Central memory CD8-positive, alpha-beta T cell (primary cell): ENCODE measurements around the gene TOLLIP.
"Not testable (repeated sequence)": the region's sequence is repeated elsewhere in the genome, so short reads cannot be mapped to it uniquely, and the experiment has no call there.

ENCODE experiments used
- ATAC-seq: fragments of 150-1000 bp; cut with Tn5 transposase; replicated peaks from 2 replicates; pipeline ENCODE4 v1.10.0; 2022; ENCODE audit warnings: mild to moderate bottlenecking, moderate FRiP score, moderate number of reproducible peaks; ENCODE audit not compliant: poor library complexity, severe bottlenecking; ENCODE audit errors: extremely low read depth
- DNase-seq, 2 donors: peaks; one replicate each; pipeline ENCODE4 v3.0.0; 2021; ENCODE audit warnings: low spot score in 2 of 2
- H3K27ac Mint-ChIP-seq: one replicate; pipeline ENCODE4 v1.8.0; 2022; ENCODE audit warnings: low read depth, mild to moderate bottlenecking, moderate library complexity, mixed read lengths
- H3K27me3 Mint-ChIP-seq: one replicate; pipeline ENCODE4 v1.8.0; 2022; ENCODE audit warnings: mixed read lengths
- H3K36me3 Mint-ChIP-seq: one replicate; pipeline ENCODE4 v1.8.0; 2022; ENCODE audit warnings: mild to moderate bottlenecking, moderate library complexity, mixed read lengths; ENCODE audit not compliant: insufficient read depth
- H3K4me1 Mint-ChIP-seq: one replicate; pipeline ENCODE4 v1.8.0; 2022; ENCODE audit warnings: mixed read lengths
- H3K4me3 Mint-ChIP-seq: one replicate; pipeline ENCODE4 v1.8.0; 2022; ENCODE audit warnings: mild to moderate bottlenecking, moderate library complexity, mixed read lengths
- H3K9me3 Mint-ChIP-seq: one replicate; pipeline ENCODE4 v1.8.0; 2022; ENCODE audit warnings: mixed read lengths

The TOLLIP gene

DNA sequence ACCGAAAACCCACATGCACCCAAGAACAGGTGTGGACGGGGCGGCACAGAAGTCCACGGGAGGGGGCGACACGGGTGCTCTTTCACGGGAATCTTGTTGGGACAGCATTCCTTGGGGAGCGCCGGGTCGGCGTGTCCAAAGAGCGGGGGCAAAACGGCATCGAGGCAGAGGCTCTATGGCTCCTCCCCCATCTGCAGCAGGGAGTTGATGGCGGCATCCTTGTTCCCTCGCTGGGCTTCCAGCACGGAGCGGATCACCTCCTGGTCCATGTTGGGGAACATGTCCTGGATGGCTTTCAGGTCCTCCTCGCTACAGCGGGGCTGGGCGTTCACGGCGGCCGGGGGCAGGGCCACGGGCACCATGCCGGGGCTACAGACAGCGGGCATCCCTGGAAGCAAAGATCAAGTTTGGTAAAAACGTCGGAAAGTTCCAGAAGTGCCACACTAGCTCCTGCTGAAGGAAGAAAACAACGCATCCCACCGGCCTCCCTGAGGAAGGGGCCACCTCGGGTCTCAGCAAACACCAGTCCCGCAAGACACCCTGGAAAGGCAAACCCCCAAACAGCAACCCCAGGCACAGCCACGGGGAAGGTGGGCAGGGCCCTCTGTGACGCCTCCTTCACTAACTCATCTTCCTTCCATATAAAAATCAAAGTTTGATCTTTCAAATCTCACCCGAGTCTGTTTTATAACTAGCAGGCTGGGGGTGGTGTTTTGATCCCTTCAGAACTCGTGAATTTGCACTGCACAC, 32.4 kb downstream of the TOLLIP start:
- Mint-ChIP-seq H3K4me3 (no peak overlapping the region), H3K9me3 (no peaks in the 10 kb centered on the region), H3K27ac (peak overlapping the region; percentile 20), H3K4me1 (peaks cover 5% of the 10 kb centered on the region), H3K27me3 (no peaks in the 10 kb centered on the region), H3K36me3 (peaks cover 11% of the 10 kb centered on the region)
- DNase-seq (no peak), ATAC-seq (no peak)

DNA sequence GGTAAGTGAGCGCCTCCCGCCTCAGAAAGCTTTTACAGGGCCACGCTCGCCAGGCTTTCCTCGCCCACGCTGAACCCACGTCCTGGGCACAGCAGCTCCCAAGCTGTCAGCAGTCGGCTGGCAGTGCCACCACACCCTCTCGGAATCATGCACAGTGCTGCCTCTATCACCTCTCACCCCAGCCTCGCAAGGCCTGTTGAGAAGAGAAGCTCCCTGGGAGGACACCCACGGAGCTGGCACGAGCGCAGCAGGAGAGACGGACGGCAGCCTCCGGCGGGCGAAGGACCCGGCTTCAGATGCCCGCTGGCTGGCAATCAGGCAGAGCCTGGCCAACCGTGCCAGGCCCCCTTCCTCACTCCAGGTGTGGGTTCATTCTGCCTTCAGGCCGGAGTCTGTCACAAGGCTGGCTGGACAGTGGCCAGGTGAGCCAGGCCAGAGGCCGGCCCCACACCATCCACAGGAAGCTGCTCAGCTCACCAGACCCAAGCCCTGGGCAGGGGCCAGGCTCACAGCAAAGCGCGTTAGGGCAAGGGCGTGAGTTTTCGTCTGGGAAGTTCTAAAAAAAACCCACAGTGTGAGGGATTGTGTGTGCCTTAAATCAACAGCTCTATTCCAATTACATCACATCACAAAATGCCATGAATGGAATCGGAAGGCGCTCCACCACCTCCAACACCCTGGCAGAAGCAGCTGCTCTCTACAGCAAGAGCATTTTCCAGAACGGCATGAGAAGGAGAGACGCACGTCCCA, 33.2 kb downstream of the TOLLIP start:
- no peaks in the 10 kb centered on the region for H3K9me3 Mint-ChIP-seq
- H3K36me3 Mint-ChIP-seq: peaks cover 9% of the 10 kb centered on the region

DNA sequence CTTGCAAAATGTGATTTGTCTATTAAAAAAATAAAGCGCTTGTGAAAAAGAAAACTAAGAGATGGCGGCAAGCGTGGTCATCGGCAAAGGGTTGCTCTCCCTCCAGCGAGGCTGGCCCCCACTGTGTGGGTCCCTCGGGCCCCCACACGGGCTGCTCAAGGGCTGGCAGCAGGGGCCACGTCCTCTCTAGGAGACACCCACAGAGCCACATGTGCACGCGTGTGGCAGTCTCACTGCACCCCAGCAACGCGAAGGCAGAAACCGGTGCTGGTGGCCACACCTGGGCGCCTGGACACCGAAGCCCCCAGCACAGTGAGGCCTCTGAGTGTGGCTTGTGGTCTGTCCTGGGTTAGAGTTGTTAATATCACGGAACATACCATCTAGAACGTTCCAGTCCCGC, 34.4 kb downstream of the TOLLIP start:
- Mint-ChIP-seq H3K4me3 (no peak overlapping the region), H3K27ac (no peak overlapping the region), H3K9me3 (no peaks in the 10 kb centered on the region), H3K36me3 (peaks cover 6% of the 10 kb centered on the region), H3K27me3 (no peaks in the 10 kb centered on the region), H3K4me1 (peaks cover 5% of the 10 kb centered on the region)
- ATAC-seq (no peak), DNase-seq (no peak)

More for the DNA sequence above, 33.2 kb downstream of the TOLLIP start:
- Mint-ChIP-seq H3K4me3 (no peak overlapping the region), H3K27ac (no peak overlapping the region), H3K4me1 (peaks cover 5% of the 10 kb centered on the region), H3K27me3 (no peaks in the 10 kb centered on the region)
- DNase-seq (no peak), ATAC-seq (no peak)

DNA sequence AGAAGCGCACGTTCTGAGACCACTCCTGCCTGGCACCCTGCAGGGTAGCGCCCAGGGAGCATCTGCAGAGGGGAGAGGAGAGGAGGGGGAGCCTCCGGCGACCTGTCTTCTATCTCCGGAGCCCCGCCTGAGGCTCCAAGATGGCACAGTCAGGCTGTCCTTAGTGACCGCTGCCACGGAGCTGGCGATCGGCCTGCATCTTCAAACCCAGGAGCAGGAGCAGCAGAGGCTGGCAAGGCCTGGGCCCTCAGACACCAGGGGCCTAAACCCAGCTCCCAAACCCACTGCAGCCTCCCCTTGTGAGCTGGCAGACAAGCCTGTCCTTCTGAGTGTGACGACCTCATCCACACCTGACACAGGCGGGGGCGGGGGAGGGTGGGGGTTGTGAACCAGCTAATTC, 34.9 kb downstream of the TOLLIP start:
- ATAC-seq: no peak
- Mint-ChIP-seq H3K4me3 (no peak overlapping the region), H3K27ac (no peak overlapping the region), H3K4me1 (peaks cover 5% of the 10 kb centered on the region), H3K36me3 (peaks cover 6% of the 10 kb centered on the region), H3K9me3 (no peaks in the 10 kb centered on the region), H3K27me3 (no peaks in the 10 kb centered on the region)
- DNase-seq: no peak

DNA sequence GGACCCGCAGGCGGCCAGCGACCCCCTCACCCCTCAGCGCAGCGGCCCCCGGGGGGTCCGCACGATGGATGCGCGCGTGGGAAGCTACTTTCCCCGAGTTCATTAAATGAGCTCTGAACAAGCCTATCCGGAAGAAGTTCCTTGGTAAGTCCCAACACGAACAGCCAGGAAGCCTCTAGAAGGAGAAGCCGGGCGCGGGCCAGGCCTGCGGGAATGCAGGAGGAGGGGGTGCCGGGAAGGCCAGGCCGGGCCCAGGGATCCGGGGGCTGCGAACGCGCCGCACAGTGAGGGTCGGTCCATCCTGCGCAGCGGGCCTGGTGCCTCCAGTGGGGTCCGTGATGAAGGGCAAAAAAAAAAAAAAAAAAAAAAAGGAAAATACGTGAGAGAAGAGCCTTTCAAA, 36.9 kb downstream of the TOLLIP start:
- no peak overlapping the region for H3K27ac Mint-ChIP-seq
- no peaks in the 10 kb centered on the region for H3K27me3 Mint-ChIP-seq
- no peak for DNase-seq
- H3K4me3 Mint-ChIP-seq: no peak overlapping the region
- H3K9me3 Mint-ChIP-seq: no peaks in the 10 kb centered on the region
- ATAC-seq: no peak
- peaks cover 6% of the 10 kb centered on the region for H3K36me3 Mint-ChIP-seq
- peaks cover 3% of the 10 kb centered on the region for H3K4me1 Mint-ChIP-seq

DNA sequence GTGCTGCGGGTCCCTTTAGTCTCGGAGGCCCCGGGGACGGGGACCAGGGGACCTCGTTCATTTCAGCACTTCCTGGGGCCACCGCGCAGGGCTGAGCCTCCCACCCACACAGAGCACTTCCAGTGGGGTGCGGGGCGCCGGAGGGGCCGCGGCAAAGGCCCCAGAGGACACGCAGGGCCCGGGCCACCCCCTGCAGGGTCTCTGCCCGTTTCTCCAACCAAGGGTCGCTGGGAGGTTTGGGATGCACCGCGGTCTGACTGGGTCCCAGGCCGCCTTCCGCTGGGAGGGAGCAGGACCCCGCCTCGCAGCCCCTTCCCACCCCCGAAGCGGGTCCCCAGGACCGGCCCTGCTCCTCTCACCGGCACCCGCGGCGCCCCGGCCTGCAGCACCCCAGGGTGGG, 37.5 kb downstream of the TOLLIP start:
- Mint-ChIP-seq H3K27ac (no peak overlapping the region), H3K36me3 (peaks cover 6% of the 10 kb centered on the region), H3K27me3 (no peaks in the 10 kb centered on the region), H3K4me3 (no peak overlapping the region), H3K4me1 (no peaks in the 10 kb centered on the region), H3K9me3 (no peaks in the 10 kb centered on the region)
- ATAC-seq: no peak
- no peak for DNase-seq

DNA sequence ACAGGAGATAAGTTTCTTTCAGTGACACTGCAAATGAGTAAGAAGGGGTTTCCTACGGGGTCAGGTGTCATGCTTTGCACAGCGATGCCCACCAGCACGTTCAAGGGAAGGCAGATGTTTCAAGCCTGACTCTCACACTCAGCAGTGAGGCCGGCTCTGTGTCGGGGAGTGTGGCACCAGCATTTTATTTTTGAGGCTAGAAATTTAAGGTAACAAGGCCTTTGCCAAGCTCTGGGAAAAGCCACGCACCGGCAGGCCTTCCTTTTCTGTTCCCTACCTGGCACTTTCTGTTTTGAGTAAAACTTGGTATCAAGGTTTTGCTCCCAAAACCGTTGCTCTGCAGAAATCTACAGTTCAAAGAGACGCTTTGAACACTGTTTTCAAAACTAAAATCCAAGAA, 38.0 kb downstream of the TOLLIP start:
- Mint-ChIP-seq H3K27me3 (no peaks in the 10 kb centered on the region), H3K4me3 (no peak overlapping the region), H3K36me3 (peaks cover 3% of the 10 kb centered on the region), H3K9me3 (no peaks in the 10 kb centered on the region), H3K27ac (no peak overlapping the region), H3K4me1 (no peaks in the 10 kb centered on the region)
- ATAC-seq: no peak
- no peak for DNase-seq

DNA sequence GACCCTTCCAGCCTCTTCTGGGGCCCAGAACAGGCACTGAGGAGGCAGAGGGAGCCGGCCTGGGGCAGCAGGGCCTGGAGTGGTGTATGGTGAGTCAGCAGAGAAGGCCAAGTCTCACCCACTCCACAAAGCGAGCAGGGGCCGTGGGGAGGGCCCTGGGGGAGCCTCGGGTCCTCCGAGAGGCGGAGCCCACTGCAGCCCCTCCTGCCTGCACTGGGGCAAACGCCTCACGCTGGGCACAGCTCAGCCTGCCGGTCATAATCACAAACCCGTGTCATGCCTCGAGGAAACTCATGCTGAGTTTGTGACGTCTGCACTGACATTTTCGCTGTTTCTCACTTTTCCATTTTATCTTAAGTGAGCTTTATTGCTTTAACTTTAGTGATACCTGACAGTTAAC, 38.4 kb downstream of the TOLLIP start:
- Mint-ChIP-seq H3K4me3 (no peak overlapping the region), H3K27ac (no peak overlapping the region), H3K27me3 (no peaks in the 10 kb centered on the region), H3K9me3 (no peaks in the 10 kb centered on the region), H3K36me3 (peaks cover 3% of the 10 kb centered on the region), H3K4me1 (no peaks in the 10 kb centered on the region)
- ATAC-seq: no peak
- no peak for DNase-seq

DNA sequence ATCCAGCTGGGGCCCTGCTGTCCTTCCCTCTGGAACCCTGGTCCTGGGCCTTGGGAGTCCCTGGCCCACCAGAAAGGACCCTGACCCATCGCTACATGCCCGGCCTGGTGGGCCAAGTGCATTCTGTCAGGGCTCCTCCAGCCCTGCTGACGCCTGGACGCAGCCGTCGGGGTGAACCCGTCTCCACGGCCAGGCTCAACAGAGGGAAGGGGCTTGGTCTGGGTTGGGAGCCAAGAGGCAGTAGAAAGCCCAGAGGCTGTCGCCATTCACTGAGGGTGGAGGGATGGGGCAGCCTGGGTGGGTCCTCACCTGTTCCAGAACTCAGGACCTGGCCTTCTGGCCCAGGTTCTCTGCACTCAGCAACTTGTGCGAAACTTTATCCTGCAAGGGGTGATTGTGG, 39.0 kb downstream of the TOLLIP start:
- Mint-ChIP-seq H3K27me3 (no peaks in the 10 kb centered on the region), H3K4me3 (no peak overlapping the region)

DNA sequence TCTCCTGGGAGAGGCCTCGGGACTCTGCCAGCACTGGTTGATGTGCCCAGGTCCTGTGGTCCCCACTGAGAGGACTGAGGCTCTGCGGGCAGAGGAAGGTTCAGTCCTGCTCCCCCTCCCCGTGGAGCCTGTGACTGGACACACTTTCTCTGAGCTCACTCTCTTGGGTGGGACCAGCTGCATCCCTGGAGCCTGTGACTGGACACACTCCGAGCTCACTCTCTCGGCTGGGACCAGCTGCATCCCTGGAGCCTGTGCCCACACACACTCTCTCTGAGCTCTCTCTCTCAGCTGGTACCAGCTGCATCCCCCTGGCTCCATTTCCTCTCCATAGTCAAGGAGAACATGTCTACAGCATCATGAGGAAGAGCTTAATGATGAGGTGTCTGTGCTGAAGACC, 39.5 kb downstream of the TOLLIP start:
- Mint-ChIP-seq H3K4me1 (no peaks in the 10 kb centered on the region), H3K9me3 (no peaks in the 10 kb centered on the region), H3K27me3 (no peaks in the 10 kb centered on the region), H3K4me3 (no peak overlapping the region), H3K27ac (no peak overlapping the region), H3K36me3 (peaks cover under 1% of the 10 kb centered on the region)
- ATAC-seq: no peak
- no peak for DNase-seq

More for the DNA sequence above, 39.0 kb downstream of the TOLLIP start:
- no peaks in the 10 kb centered on the region for H3K9me3 Mint-ChIP-seq
- H3K27ac Mint-ChIP-seq: no peak overlapping the region
- DNase-seq (no peak), ATAC-seq (no peak)
- no peaks in the 10 kb centered on the region for H3K4me1 Mint-ChIP-seq
- peaks cover 1% of the 10 kb centered on the region for H3K36me3 Mint-ChIP-seq

DNA sequence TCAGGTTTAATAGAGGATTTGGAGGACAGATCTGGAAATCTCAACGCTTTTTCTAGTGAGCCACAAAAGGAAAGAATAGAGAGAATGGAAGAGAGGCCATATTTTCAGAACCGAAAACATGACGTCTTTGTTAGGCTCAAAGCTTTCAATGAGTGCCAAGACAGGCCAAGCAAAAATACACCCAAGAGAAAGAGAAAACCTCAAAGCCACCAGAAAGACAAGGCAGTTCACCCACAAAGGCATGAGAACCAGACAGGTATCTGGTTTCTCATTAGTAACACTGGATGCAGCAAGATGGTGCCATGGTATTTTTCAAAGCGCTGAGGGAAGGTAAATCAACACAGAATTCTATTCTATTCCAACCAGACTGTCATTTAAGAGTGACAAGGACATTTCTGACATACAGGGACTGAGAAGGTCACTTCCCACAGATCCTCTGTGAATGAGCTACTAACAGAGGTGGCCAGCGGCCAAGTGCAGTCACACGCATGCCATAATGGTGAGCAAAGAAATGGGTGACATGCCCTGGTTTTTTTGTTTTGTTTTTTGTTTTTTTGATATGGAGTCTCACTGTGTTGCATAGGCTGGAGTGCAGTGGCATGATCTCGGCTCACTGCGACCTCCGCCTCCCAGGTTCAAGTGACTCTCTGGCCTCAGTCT, 41.9 kb downstream of the TOLLIP start:
- Mint-ChIP-seq H3K4me1 (peaks cover 9% of the 10 kb centered on the region), H3K27me3 (no peaks in the 10 kb centered on the region), H3K9me3 (peaks cover 4% of the 10 kb centered on the region), H3K4me3 (no peak overlapping the region), H3K27ac (no peak overlapping the region), H3K36me3 (no peaks in the 10 kb centered on the region)
- no peak for DNase-seq
- ATAC-seq: no peak

DNA sequence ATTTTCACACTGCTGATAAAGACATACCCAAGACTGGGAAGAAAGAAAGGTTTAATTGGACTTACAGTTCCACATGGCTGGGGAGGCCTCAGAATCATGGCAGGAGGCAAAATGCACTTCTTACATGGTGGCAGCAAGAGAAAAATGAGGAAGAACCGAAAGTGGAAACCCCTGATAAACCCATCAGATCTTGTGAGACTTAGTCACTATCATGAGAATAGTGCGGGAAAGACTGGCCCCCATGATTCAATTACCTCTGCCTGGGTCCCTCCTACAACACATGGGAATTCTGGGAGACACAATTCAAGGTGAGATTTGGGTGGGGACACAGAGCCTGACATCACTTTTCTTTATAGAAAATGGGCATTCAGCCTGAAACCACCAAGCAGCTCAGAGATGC, 42.5 kb downstream of the TOLLIP start:
- H3K27ac Mint-ChIP-seq, H3K9me3 Mint-ChIP-seq: not testable (repeated sequence)

DNA sequence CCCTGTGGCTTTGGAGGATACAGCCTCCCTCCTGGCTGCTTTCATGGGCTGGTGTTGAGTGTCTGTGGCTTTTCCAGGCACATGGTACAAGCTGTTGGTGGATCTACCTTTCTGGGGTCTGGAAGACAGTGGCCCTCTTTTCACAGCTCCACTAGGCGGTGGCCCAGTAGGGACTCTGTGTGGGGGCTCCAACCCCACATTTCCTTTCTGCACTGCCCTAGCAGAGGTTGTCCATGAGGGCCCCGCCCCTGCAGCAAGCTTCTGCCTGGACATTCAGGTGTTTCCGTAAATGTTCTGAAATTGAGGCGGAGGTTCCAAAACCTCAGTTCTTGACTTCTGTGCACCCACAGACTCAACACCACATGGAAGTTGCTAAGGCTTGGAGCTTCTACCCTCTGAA, 44.0 kb downstream of the TOLLIP start:
- not testable (repeated sequence) for ATAC-seq, H3K27ac Mint-ChIP-seq, H3K27me3 Mint-ChIP-seq

More for the DNA sequence above, 42.5 kb downstream of the TOLLIP start:
- not testable (repeated sequence) for H3K27me3 Mint-ChIP-seq, H3K4me3 Mint-ChIP-seq, DNase-seq, ATAC-seq, H3K36me3 Mint-ChIP-seq
- H3K4me1 Mint-ChIP-seq: peaks cover 15% of the 10 kb centered on the region

More for the DNA sequence above, 44.0 kb downstream of the TOLLIP start:
- not testable (repeated sequence) for DNase-seq, H3K9me3 Mint-ChIP-seq, H3K4me3 Mint-ChIP-seq, H3K36me3 Mint-ChIP-seq
- H3K4me1 Mint-ChIP-seq: peaks cover 17% of the 10 kb centered on the region
